ENCODE measurements around the gene CFTR.

Gene CFTR

GRCh38 chr7:117623606-117624005 lies 143.8 kb downstream of the CFTR start:
- TF ChIP-seq EZH2phosphoT487 (IDR thresholded peaks at IDR 0.05; ENCODE audit: low read length) (no peak), CTCF (IDR thresholded peaks at IDR 0.05; ENCODE audit: low read length) (no peak), EZH2 (optimal IDR thresholded peaks at IDR 0.05; ENCODE audit: low read depth, low read length) (no peak)
- no peak for DNase-seq

GRCh38 chr7:117630501-117630900 lies 150.7 kb downstream of the CFTR start:
- Histone ChIP-seq H3K4me3 (ENCODE audit: low read length) (no peak overlapping the region), H3K27me3 (replicated peaks; ENCODE audit: insufficient read depth, low read length) (no peaks in the 10 kb centered on the region), H4K20me1 (ENCODE audit: insufficient read depth, low read length) (no peaks in the 10 kb centered on the region), H3K36me3 (replicated peaks; ENCODE audit: insufficient read depth, low read length) (no peaks in the 10 kb centered on the region), H3K79me2 (ENCODE audit: low read length) (no peaks in the 10 kb centered on the region), H3K27ac (ENCODE audit: low read length) (no peak overlapping the region), H2AFZ (ENCODE audit: low read length) (no peak overlapping the region), H3K9me2 (replicated peaks; ENCODE audit: insufficient read depth, low read length) (no peaks in the 10 kb centered on the region), H3F3A (ENCODE audit: insufficient read depth, low read length) (no peaks in the 10 kb centered on the region), H3K4me2 (ENCODE audit: low read depth, low read length) (no peak overlapping the region), H3K9ac (ENCODE audit: low read length) (no peak overlapping the region), H3K4me1 (ENCODE audit: low read length) (peaks cover 4% of the 10 kb centered on the region; the same call in 1 of the 2 replicates), H3K9me3 (replicated peaks; ENCODE audit: insufficient read depth, low read length) (no peaks in the 10 kb centered on the region)
- TF ChIP-seq CTCF (IDR thresholded peaks at IDR 0.05; ENCODE audit: low read length) = no peak
- no peak for TF ChIP-seq EZH2phosphoT487 (IDR thresholded peaks at IDR 0.05; ENCODE audit: low read length)
- TF ChIP-seq EZH2 (optimal IDR thresholded peaks at IDR 0.05; ENCODE audit: low read depth, low read length) = no peak
- DNase-seq = no peak

More at GRCh38 chr7:117623606-117624005, 143.8 kb downstream of the CFTR start:
- Histone ChIP-seq H3F3A (ENCODE audit: insufficient read depth, low read length) (no peaks in the 10 kb centered on the region), H3K9me3 (replicated peaks; ENCODE audit: insufficient read depth, low read length) (no peaks in the 10 kb centered on the region), H3K36me3 (replicated peaks; ENCODE audit: insufficient read depth, low read length) (no peaks in the 10 kb centered on the region), H3K27me3 (replicated peaks; ENCODE audit: insufficient read depth, low read length) (no peaks in the 10 kb centered on the region), H3K9ac (ENCODE audit: low read length) (no peak overlapping the region), H3K4me1 (ENCODE audit: low read length) (no peaks in the 10 kb centered on the region), H3K4me2 (ENCODE audit: low read depth, low read length) (no peak overlapping the region), H3K27ac (ENCODE audit: low read length) (no peak overlapping the region), H3K9me2 (replicated peaks; ENCODE audit: insufficient read depth, low read length) (no peaks in the 10 kb centered on the region), H3K79me2 (ENCODE audit: low read length) (no peaks in the 10 kb centered on the region), H4K20me1 (ENCODE audit: insufficient read depth, low read length) (no peaks in the 10 kb centered on the region), H2AFZ (ENCODE audit: low read length) (no peak overlapping the region), H3K4me3 (ENCODE audit: low read length) (no peak overlapping the region)

- no peak for DNase-seq
- no peaks in the 10 kb centered on the region for H3K36me3 ChIP-seq (replicated peaks; ENCODE audit: insufficient read depth, low read length)
- no peaks in the 10 kb centered on the region for H3K9me2 ChIP-seq (replicated peaks; ENCODE audit: insufficient read depth, low read length)
- no peaks in the 10 kb centered on the region for H3F3A ChIP-seq (ENCODE audit: insufficient read depth, low read length)
- H4K20me1 ChIP-seq (ENCODE audit: insufficient read depth, low read length) = no peaks in the 10 kb centered on the region
- no peak overlapping the region for H3K4me2 ChIP-seq (ENCODE audit: low read depth, low read length)
- H3K9me3 ChIP-seq (replicated peaks; ENCODE audit: insufficient read depth, low read length) = no peaks in the 10 kb centered on the region
- H3K27ac ChIP-seq (ENCODE audit: low read length) = no peak overlapping the region
- H3K4me1 ChIP-seq (ENCODE audit: low read length) = peaks cover 4% of the 10 kb centered on the region; the same call in 1 of the 2 replicates
- no peak for TF ChIP-seq EZH2 (optimal IDR thresholded peaks at IDR 0.05; ENCODE audit: low read depth, low read length)
- H3K9ac ChIP-seq (ENCODE audit: low read length) = no peak overlapping the region
- no peak overlapping the region for H3K4me3 ChIP-seq (ENCODE audit: low read length)
- no peak overlapping the region for H2AFZ ChIP-seq (ENCODE audit: low read length)
- no peaks in the 10 kb centered on the region for H3K27me3 ChIP-seq (replicated peaks; ENCODE audit: insufficient read depth, low read length)
- no peaks in the 10 kb centered on the region for H3K79me2 ChIP-seq (ENCODE audit: low read length)
Observed at GRCh38 chr7:117630907-117631564, 151.2 kb downstream of the CFTR start.

DNA sequence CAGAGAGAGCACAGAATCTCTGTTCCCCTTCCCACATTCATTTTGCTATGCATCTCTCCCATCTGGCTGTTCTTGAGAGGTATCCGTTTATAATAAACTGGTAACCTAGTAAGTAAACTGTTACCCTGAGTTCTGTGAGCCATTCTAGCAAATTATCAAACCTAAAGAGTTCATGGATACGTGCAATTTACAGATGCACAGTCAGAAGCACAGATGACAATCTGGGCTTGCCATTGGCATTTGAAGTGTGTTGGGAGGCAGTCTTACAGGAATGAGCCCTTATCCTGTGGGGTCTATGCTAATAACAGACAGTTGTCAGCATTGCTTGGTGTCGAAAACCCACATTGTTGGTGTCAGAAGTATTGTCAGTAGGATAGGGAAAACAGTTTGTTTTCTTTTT lies 151.8 kb downstream of the CFTR start:
- DNase-seq = no peak
- Histone ChIP-seq H3K27ac (ENCODE audit: low read length) (no peak overlapping the region), H4K20me1 (ENCODE audit: insufficient read depth, low read length) (no peaks in the 10 kb centered on the region), H2AFZ (ENCODE audit: low read length) (no peak overlapping the region), H3K9me2 (replicated peaks; ENCODE audit: insufficient read depth, low read length) (no peaks in the 10 kb centered on the region), H3K36me3 (replicated peaks; ENCODE audit: insufficient read depth, low read length) (no peaks in the 10 kb centered on the region), H3K9me3 (replicated peaks; ENCODE audit: insufficient read depth, low read length) (no peaks in the 10 kb centered on the region), H3K9ac (ENCODE audit: low read length) (no peak overlapping the region), H3K79me2 (ENCODE audit: low read length) (no peaks in the 10 kb centered on the region), H3K4me1 (ENCODE audit: low read length) (peaks cover 4% of the 10 kb centered on the region; the same call in 1 of the 2 replicates), H3K4me2 (ENCODE audit: low read depth, low read length) (no peak overlapping the region), H3F3A (ENCODE audit: insufficient read depth, low read length) (no peaks in the 10 kb centered on the region), H3K4me3 (ENCODE audit: low read length) (no peak overlapping the region), H3K27me3 (replicated peaks; ENCODE audit: insufficient read depth, low read length) (no peaks in the 10 kb centered on the region)
- TF ChIP-seq CTCF (IDR thresholded peaks at IDR 0.05; ENCODE audit: low read length) (no peak), EZH2phosphoT487 (IDR thresholded peaks at IDR 0.05; ENCODE audit: low read length) (no peak), EZH2 (optimal IDR thresholded peaks at IDR 0.05; ENCODE audit: low read depth, low read length) (no peak)
